Erythroblast (primary cell): ENCODE measurements around the gene PPIL3.
A peak's percentile ranks its signal among the peaks of the same experiment; 100 is the strongest.
"Not testable (repeated sequence)": the region's sequence is repeated elsewhere in the genome, so short reads cannot be mapped to it uniquely, and the experiment has no call there.

ENCODE experiments used
- DNase-seq, 2 experiments: peaks; one replicate each; lab custom pipeline; 2025; lab: John Stamatoyannopoulos, UW
- GATA1 ChIP-seq: IDR thresholded peaks from 2 replicates; pipeline ENCODE4 v1.6.1; 2011; ENCODE audit warnings: low read depth, mild to moderate bottlenecking, control low read depth, low read length, moderate library complexity
- POLR2A ChIP-seq: IDR thresholded peaks from 2 replicates; pipeline ENCODE4 v1.6.1; 2011; ENCODE audit warnings: mild to moderate bottlenecking, low read length

PPIL3 gene

GRCh38 chr2:200888704-200889625 is at the start of gene PPIL3, which contains the start of gene NIF3L1:
TSS of gene PPIL3 (minus strand) at chr2:200889077. CDS start at chr2:200887615, 1,462 bp downstream.
TSS of gene NIF3L1 (plus strand) at chr2:200889371. CDS start at chr2:200891944, 2,573 bp downstream.
- TF ChIP-seq POLR2A = peak; percentile 89
- TF ChIP-seq GATA1 = no peak
- DNase-seq = peak; percentile 98 to 99

- peak; percentile 26 to 53 for DNase-seq
- TF ChIP-seq POLR2A (no peak), GATA1 (no peak)
Observed at GRCh38 chr2:200930947-200931626, 42.2 kb upstream of the PPIL3 start.

- DNase-seq = peak in 1 of 2 experiments; percentile 36
- TF ChIP-seq POLR2A (no peak), GATA1 (no peak)
Observed at GRCh38 chr2:200929334-200930249, 40.7 kb upstream of the PPIL3 start.

- no peak for DNase-seq
- TF ChIP-seq GATA1 (no peak), POLR2A (no peak)
Observed at GRCh38 chr2:200922439-200922838, 33.6 kb upstream of the PPIL3 start.

- TF ChIP-seq GATA1 = no peak
- TF ChIP-seq POLR2A = no peak
- DNase-seq = no peak
Observed at GRCh38 chr2:200913654-200914053, 24.8 kb upstream of the PPIL3 start.

GRCh38 chr2:200909958-200910357 is 21.1 kb upstream of the PPIL3 start:
- TF ChIP-seq POLR2A (no peak), GATA1 (no peak)
- DNase-seq = no peak

- TF ChIP-seq POLR2A (peak; percentile 19), GATA1 (no peak)
- peak; percentile 82 to 89 for DNase-seq
Observed at GRCh38 chr2:200905618-200906296, 16.9 kb upstream of the PPIL3 start.

GRCh38 chr2:200901459-200902072 is 12.7 kb upstream of the PPIL3 start:
- peak; percentile 91 to 92 for DNase-seq
- TF ChIP-seq GATA1 (no peak), POLR2A (peak; percentile 18)

GRCh38 chr2:200899482-200899881 is 10.6 kb upstream of the PPIL3 start:
- TF ChIP-seq POLR2A = no peak
- no peak for TF ChIP-seq GATA1
- DNase-seq = no peak

- DNase-seq = not testable (repeated sequence)
Observed at GRCh38 chr2:200881715-200882249, 7.1 kb downstream of the PPIL3 start.

GRCh38 chr2:200878289-200878880 is 10.5 kb downstream of the PPIL3 start:
- no peak for DNase-seq
- TF ChIP-seq POLR2A (no peak), GATA1 (no peak)

GRCh38 chr2:200877443-200877842 is 11.4 kb downstream of the PPIL3 start:
- DNase-seq = peak; percentile 39 to 69
- TF ChIP-seq POLR2A = no peak
- TF ChIP-seq GATA1 = no peak
